Fibroblast of skin of right biceps (primary cell): ENCODE data around the gene AP1M1.
A peak's percentile ranks its signal among the peaks of the same experiment; 100 is the strongest.
"Not testable (repeated sequence)": the region's sequence is repeated elsewhere in the genome, so short reads cannot be mapped to it uniquely, and the experiment has no call there.

ENCODE experiments used
- DNase-seq: peaks from one replicate; pipeline ENCODE4 v3.0.0-alpha.2; 2013

AP1M1 gene

GRCh38 chr19:16197622-16198369, at the start of gene AP1M1:
Gene AP1M1, plus strand, starts transcription at chr19:16197911. Its CDS starts 116 bp downstream, at chr19:16198027.
- peak; percentile 97 for DNase-seq

- DNase-seq = no peak
Observed at GRCh38 chr19:16148443-16149229, 49.1 kb upstream of the AP1M1 start.

GRCh38 chr19:16153582-16154336, 44.0 kb upstream of the AP1M1 start:
- DNase-seq = no peak

- DNase-seq = no peak
Observed at GRCh38 chr19:16154557-16154956, 43.2 kb upstream of the AP1M1 start.

- no peak for DNase-seq
Observed at GRCh38 chr19:16155128-16155527, 42.6 kb upstream of the AP1M1 start.

GRCh38 chr19:16156904-16157303, 40.8 kb upstream of the AP1M1 start:
- DNase-seq = no peak

GRCh38 chr19:16157601-16158000, 40.1 kb upstream of the AP1M1 start:
- no peak for DNase-seq

GRCh38 chr19:16159655-16160054, 38.1 kb upstream of the AP1M1 start:
- DNase-seq = no peak

- DNase-seq = no peak
Observed at GRCh38 chr19:16160445-16160942, 37.2 kb upstream of the AP1M1 start.

- peak; percentile 84 for DNase-seq
Observed at GRCh38 chr19:16160943-16161560, 36.7 kb upstream of the AP1M1 start.

- peak; percentile 77 for DNase-seq
Observed at GRCh38 chr19:16161840-16162239, 35.9 kb upstream of the AP1M1 start.

GRCh38 chr19:16164222-16164890, 33.4 kb upstream of the AP1M1 start:
- no peak for DNase-seq

- no peak for DNase-seq
Observed at GRCh38 chr19:16166417-16166816, 31.3 kb upstream of the AP1M1 start.

GRCh38 chr19:16167055-16167454, 30.7 kb upstream of the AP1M1 start:
- DNase-seq = no peak

GRCh38 chr19:16168465-16169081, 29.1 kb upstream of the AP1M1 start:
- DNase-seq = no peak

- DNase-seq = no peak
Observed at GRCh38 chr19:16170134-16170533, 27.6 kb upstream of the AP1M1 start.

- DNase-seq = no peak
Observed at GRCh38 chr19:16175954-16176353, 21.8 kb upstream of the AP1M1 start.

GRCh38 chr19:16178866-16179265, 18.8 kb upstream of the AP1M1 start:
- DNase-seq = not testable (repeated sequence)

GRCh38 chr19:16180611-16181010, 17.1 kb upstream of the AP1M1 start:
- peak; percentile 92 for DNase-seq

GRCh38 chr19:16184665-16185122, 13.0 kb upstream of the AP1M1 start:
- no peak for DNase-seq

GRCh38 chr19:16185123-16185767, 12.5 kb upstream of the AP1M1 start, which contains the start of gene FAM32A:
Gene FAM32A, plus strand, starts transcription at chr19:16185410. Its CDS starts 33 bp downstream, at chr19:16185443.
- peak; percentile 99 for DNase-seq
